Osteoblast (primary cell): ENCODE measurements around the gene HES2. TPM values are rescaled to one million over a fixed set of nuclear protein-coding genes. Genes with fewer than 3 reads are reported as not detected.
"Not testable (repeated sequence)": the region's sequence is repeated elsewhere in the genome, so short reads cannot be mapped to it uniquely, and the experiment has no call there.

Experiments used
- DNase-seq: peaks from one replicate; pipeline ENCODE4 v3.0.0; 2011; ENCODE audit warnings: low spot score, mixed read lengths; ENCODE audit not compliant: insufficient read length; ENCODE audit errors: missing footprints
- H2AFZ ChIP-seq: 2 replicates; pipeline ENCODE4 v1.6.0; 2011; ENCODE audit warnings: mild to moderate bottlenecking, low read length
- H3K27ac ChIP-seq: 2 replicates; pipeline ENCODE4 v1.5.1; 2011; ENCODE audit warnings: mild to moderate bottlenecking, low read depth, low read length, moderate library complexity
- H3K27me3 ChIP-seq: 2 replicates; pipeline ENCODE4 v1.6.0; 2012; ENCODE audit warnings: mild to moderate bottlenecking, control low read depth, inconsistent platforms, low read length, moderate library complexity; ENCODE audit not compliant: insufficient read depth
- H3K36me3 ChIP-seq: 2 replicates; pipeline ENCODE4 v1.5.1; 2011; ENCODE audit warnings: mild to moderate bottlenecking, low read length, control low read depth, moderate library complexity; ENCODE audit not compliant: insufficient read depth
- H3K4me1 ChIP-seq: 2 replicates; pipeline ENCODE4 v1.5.1; 2011; ENCODE audit warnings: mild to moderate bottlenecking, low read length, control low read depth, moderate library complexity; ENCODE audit not compliant: insufficient read depth
- H3K4me2 ChIP-seq: 2 replicates; pipeline ENCODE4 v1.6.0; 2011; ENCODE audit warnings: mild to moderate bottlenecking, low read length; ENCODE audit not compliant: insufficient read depth
- H3K4me3 ChIP-seq: fragments of 200-600 bp; sonication (generic); 3 replicates; pipeline ENCODE4 v1.5.1; 2012; ENCODE audit warnings: mild to moderate bottlenecking, low read length, inconsistent platforms; ENCODE audit not compliant: insufficient read depth
- H3K79me2 ChIP-seq: 2 replicates; pipeline ENCODE4 v1.6.0; 2012; ENCODE audit warnings: mild to moderate bottlenecking, low read length, control low read depth, inconsistent platforms; ENCODE audit not compliant: insufficient read depth
- H3K9me3 ChIP-seq: 2 replicates; pipeline ENCODE4 v1.5.1; 2011; ENCODE audit warnings: low read depth, low read length, control low read depth
- H4K20me1 ChIP-seq: 2 replicates; pipeline ENCODE4 v1.6.0; 2012; ENCODE audit warnings: mild to moderate bottlenecking, low read length, control low read depth; ENCODE audit not compliant: insufficient read depth
- CTCF ChIP-seq: IDR thresholded peaks from 2 replicates; pipeline ENCODE4 v1.5.1; 2011; ENCODE audit warnings: mild to moderate bottlenecking, low read depth, low read length, moderate library complexity; ENCODE audit errors: extremely low read depth
- small RNA-seq: library from RNA; depleted of rRNA; stranded (forward); fragments of <200 nt; gene quantifications from one replicate; pipeline ENCODE3, GENCODE V24; 2012
- total RNA-seq: library from RNA; depleted of rRNA; stranded (reverse); fragments of >200 nt; gene quantifications from 2 replicates; pipeline ENCODE4 v1.2.3, GENCODE V29; 2012

HES2 gene
- total RNA-seq, 1 donor = not detected

- Histone ChIP-seq H2AFZ (no peak overlapping the region), H3K27me3 (no peaks in the 10 kb centered on the region), H3K36me3 (no peaks in the 10 kb centered on the region), H3K4me1 (no peaks in the 10 kb centered on the region), H3K27ac (no peak overlapping the region), H3K79me2 (peaks cover 11% of the 10 kb centered on the region), H3K9me3 (no peaks in the 10 kb centered on the region), H3K4me2 (no peak overlapping the region), H3K4me3 (no peak overlapping the region), H4K20me1 (no peaks in the 10 kb centered on the region)
- TF ChIP-seq CTCF = no peak
- DNase-seq = no peak
These were observed 52.2 kb downstream of the HES2 start for GRCh38 chr1:6367381-6368012.

GRCh38 chr1:6365047-6365446 lies 54.7 kb downstream of the HES2 start:
- Histone ChIP-seq H3K9me3 (no peaks in the 10 kb centered on the region), H3K79me2 (peaks cover 22% of the 10 kb centered on the region), H4K20me1 (no peaks in the 10 kb centered on the region), H3K4me1 (peaks cover 2% of the 10 kb centered on the region), H3K27ac (no peak overlapping the region), H3K4me2 (no peak overlapping the region), H3K27me3 (no peaks in the 10 kb centered on the region), H2AFZ (no peak overlapping the region), H3K36me3 (no peaks in the 10 kb centered on the region), H3K4me3 (no peak overlapping the region)
- no peak for TF ChIP-seq CTCF
- no peak for DNase-seq

GRCh38 chr1:6363085-6363884 lies 56.4 kb downstream of the HES2 start:
- H3K27ac ChIP-seq, H4K20me1 ChIP-seq, H3K27me3 ChIP-seq, H3K36me3 ChIP-seq, H3K9me3 ChIP-seq, DNase-seq, H3K4me3 ChIP-seq, H2AFZ ChIP-seq: not testable (repeated sequence)
- peaks cover 19% of the 10 kb centered on the region for H3K4me1 ChIP-seq
- H3K79me2 ChIP-seq = peaks cover 25% of the 10 kb centered on the region
- H3K4me2 ChIP-seq = peak overlapping the region; percentile 53
- peak; percentile 50 for TF ChIP-seq CTCF

Small RNA genes lying within 50 kb of the gene (small RNA-seq; reads per million reads assigned to genes)
- gene MIR4252 = not detected

Other genes with a start within 250 kb of the HES2 start
- under 0.01 TPM in 1 of 2 replicates, not detected in the other for gene CHD5, start 239.6 kb downstream of the HES2 start, total RNA-seq
- 93.0 and 99.3 TPM in 2 replicates for gene RPL22, start 220.3 kb downstream of the HES2 start, total RNA-seq
- gene RNF207, start 213.8 kb downstream of the HES2 start, total RNA-seq = 10.6 and 42.7 TPM in 2 replicates
- 60.8 and 63.6 TPM in 2 replicates for gene ICMT, start 184.0 kb downstream of the HES2 start, total RNA-seq
- not detected in 2 replicates for gene HES3, start 175.7 kb downstream of the HES2 start, total RNA-seq
- gene GPR153, start 158.8 kb downstream of the HES2 start, total RNA-seq = 2.9 and 4.0 TPM in 2 replicates
- 9.1 and 10.9 TPM in 2 replicates for gene ACOT7, start 26.2 kb downstream of the HES2 start, total RNA-seq
- gene ESPN, start 4.9 kb upstream of the HES2 start, total RNA-seq = not detected in 2 replicates
- gene TNFRSF25, start 46.3 kb upstream of the HES2 start, total RNA-seq = 3.3 and 5.0 TPM in 2 replicates
- 11.2 and 13.3 TPM in 2 replicates for gene PLEKHG5, start 71.7 kb upstream of the HES2 start, total RNA-seq
- 31.1 and 32.1 TPM in 2 replicates for gene NOL9, start 134.6 kb upstream of the HES2 start, total RNA-seq
- under 0.01 and 0.29 TPM in 2 replicates for gene TAS1R1, start 135.4 kb upstream of the HES2 start, total RNA-seq
- gene ZBTB48, start 160.1 kb upstream of the HES2 start, total RNA-seq = 11.5 and 14.5 TPM in 2 replicates
- gene KLHL21, start 182.9 kb upstream of the HES2 start, total RNA-seq = 76.3 and 86.1 TPM in 2 replicates
- 13.4 and 16.8 TPM in 2 replicates for gene PHF13, start 193.8 kb upstream of the HES2 start, total RNA-seq
- gene THAP3, start 204.9 kb upstream of the HES2 start, total RNA-seq = 19.2 and 19.5 TPM in 2 replicates